ENCODE results near the gene ACTA2.

DNA sequence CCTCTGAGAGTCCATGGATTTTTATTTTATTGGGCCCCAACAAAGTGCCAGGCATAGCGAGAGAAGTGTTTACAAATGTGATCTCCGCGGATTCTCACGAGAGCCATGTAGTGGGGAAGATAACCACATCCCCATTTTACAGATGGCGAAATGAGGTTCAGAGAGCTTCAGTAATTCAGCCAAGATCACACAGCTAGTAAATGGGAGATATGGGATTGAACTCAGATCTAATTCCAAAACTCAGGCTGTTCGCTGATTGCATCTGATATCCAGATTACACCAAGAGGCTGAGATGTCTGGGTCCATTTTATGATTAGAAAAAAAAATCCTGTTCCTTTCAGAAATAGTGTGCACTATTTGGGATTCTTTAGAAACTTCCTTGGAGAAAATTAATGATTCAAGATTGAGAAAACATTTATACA lies 39.3 kb upstream of the ACTA2 start:
- TF ChIP-seq, protein P1, sequence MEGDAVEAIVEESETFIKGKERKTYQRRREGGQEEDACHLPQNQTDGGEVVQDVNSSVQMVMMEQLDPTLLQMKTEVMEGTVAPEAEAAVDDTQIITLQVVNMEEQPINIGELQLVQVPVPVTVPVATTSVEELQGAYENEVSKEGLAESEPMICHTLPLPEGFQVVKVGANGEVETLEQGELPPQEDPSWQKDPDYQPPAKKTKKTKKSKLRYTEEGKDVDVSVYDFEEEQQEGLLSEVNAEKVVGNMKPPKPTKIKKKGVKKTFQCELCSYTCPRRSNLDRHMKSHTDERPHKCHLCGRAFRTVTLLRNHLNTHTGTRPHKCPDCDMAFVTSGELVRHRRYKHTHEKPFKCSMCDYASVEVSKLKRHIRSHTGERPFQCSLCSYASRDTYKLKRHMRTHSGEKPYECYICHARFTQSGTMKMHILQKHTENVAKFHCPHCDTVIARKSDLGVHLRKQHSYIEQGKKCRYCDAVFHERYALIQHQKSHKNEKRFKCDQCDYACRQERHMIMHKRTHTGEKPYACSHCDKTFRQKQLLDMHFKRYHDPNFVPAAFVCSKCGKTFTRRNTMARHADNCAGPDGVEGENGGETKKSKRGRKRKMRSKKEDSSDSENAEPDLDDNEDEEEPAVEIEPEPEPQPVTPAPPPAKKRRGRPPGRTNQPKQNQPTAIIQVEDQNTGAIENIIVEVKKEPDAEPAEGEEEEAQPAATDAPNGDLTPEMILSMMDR (IDR thresholded peaks at IDR 0.05): no peak
- TF ChIP-seq EZH2 (IDR thresholded peaks at IDR 0.05; ENCODE audit: borderline replicate concordance, insufficient read depth, low read depth, low read length, poor library complexity, severe bottlenecking): no peak
